Head of caudate nucleus (tissue), 42 donors: ENCODE data around the gene STK38.

Experiments
- DNase-seq, 42 donors: peaks; one replicate each; pipeline versions ENCODE4 v3.0.0 to v3.0.0-alpha.2; 2020 to 2021; ENCODE audit warnings: mixed read lengths in 7 of 42
- intact Hi-C: fragments of 100-400 bp; cut with DNase I; formaldehyde crosslinking; loops from one replicate; pipeline ENCODE4 v1.15.0; 2022

STK38 gene

GRCh38 chr6:36571122-36572043, 24.1 kb upstream of the STK38 start:
- intact Hi-C loops: no loop called here
- DNase-seq: no peak

DNA sequence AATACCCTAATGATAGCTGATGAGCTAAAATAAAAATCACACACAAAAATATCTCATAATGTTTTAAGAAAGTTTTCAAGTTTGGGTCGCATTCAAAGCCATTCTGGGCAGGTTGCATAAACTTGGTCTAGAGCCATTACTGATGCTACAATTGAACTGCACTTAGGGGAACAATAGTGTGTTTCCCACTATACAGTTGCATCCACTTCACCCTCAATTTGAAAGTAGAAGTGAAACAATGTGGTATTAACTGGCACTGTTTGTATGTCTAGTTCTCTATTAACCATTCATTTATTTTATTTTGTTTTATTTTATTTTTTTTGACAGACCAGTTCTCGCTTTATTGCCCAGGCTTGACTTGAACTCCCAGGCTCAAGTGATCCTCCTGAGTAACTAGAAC, 23.0 kb upstream of the STK38 start:
- intact Hi-C loops: no loop called here
- no peak for DNase-seq

DNA sequence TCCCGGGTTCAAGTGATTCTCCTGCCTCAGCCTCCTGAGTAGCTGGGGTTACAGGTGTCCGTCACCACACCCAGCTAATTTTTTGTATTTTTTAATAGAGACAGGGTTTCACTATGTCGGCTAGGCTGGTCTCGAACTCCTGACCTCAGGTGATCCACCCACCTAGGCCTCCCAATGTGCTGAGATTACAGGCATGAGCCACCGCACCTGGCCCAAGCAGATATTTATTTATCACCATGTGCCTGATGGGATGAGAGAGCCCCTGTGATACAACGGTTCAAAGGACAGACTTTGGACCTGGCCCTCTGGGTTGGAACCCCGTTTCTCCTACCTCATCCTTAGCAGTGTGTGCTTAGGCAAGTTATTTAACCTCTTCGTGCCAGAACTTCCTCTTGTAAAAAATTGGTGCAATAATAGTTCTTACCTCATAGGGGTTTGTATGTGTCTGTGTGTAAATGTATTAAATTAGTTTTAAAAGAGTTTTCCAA, 19.2 kb upstream of the STK38 start:
- no peak for DNase-seq
- intact Hi-C loops: no loop called here

DNA sequence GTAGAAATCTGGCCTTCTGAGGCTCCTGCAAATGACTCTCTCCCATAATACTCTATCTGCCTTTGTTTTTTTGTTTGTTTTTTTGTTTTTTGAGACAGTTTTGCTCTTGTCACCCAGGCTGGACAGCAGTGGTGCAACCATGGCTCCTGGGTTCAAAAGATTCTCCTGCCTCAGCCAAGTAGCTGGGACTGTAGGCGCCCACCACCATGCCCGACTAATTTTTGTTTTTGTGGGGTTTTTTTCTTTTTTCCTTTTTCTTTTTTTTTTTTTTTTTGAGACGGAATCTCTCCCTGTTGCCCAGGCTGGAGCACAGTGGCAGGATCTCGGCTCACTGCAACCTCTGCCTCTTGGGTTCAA, 16.6 kb upstream of the STK38 start:
- no peak for DNase-seq
- intact Hi-C loops: no loop called here

DNA sequence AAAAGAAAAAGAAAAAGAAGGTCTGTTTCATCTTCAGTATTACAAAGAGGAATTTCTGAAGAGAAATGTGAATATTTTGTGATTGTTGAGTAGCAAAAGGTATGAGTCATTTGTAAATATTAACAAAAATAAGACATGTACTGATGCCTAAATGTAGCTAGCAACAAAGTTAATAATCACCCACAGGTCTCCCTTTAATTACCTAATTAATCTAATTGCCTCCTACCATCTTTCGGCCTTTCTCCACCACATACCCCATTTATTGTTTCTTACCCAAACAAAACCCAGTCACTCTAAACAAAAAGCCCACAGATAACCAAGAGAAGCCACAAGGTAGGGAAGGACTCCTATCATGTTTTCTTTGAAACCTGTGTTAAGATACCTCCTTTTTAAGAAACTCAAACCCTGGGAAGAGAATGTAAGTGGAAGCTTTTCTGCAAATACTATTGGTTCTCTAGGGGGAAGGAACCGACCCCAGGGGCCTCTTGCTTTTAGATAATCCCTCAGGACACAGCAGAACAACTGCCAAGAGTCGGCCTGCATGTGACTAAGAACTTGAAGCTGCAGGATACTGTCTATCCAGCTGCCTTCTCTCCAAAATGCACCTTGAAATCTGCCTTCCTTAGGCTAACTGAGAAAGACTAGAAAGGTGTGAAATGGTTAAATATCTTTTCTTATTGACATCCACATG, 16.1 kb upstream of the STK38 start:
- DNase-seq: no peak
- intact Hi-C loops: no loop called here

GRCh38 chr6:36560822-36561221, 13.5 kb upstream of the STK38 start:
- intact Hi-C loops: no loop called here
- DNase-seq: no peak

- intact Hi-C loops: no loop called here
- DNase-seq: no peak
Measured at GRCh38 chr6:36559011-36559793, 11.9 kb upstream of the STK38 start.

- no peak for DNase-seq
Measured at GRCh38 chr6:36556281-36556680, 9.0 kb upstream of the STK38 start.

GRCh38 chr6:36555750-36556252, 8.5 kb upstream of the STK38 start:
- intact Hi-C loops: no loop called here
- no peak for DNase-seq

More at GRCh38 chr6:36556281-36556680, 9.0 kb upstream of the STK38 start:
- intact Hi-C loops: no loop called here

- intact Hi-C loops: no loop called here
Measured at GRCh38 chr6:36550473-36551000, 3.3 kb upstream of the STK38 start.

DNA sequence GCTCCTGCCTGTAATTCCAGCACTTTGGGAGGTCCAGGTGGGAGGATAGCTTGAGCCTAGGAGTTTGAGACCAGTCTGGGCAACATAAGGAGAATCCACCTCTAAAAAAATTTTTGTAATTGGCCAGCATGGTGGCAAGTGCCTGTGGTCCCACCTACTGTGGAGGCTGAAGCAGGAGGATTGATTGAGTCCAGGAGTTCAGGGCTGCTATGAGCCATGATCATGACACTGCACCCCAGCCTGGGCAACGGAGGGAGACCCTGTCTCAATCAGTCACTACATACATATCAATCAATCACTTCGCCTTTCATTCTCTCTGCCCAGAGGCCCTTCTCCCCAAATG, 1.1 kb upstream of the STK38 start:
- DNase-seq: no peak
- intact Hi-C loops: loop anchor here (5.0 kb wide), 2 partner anchors 106 to 126 kb away; partner anchors contain the start of genes KCTD20 and PXT1

More at GRCh38 chr6:36550473-36551000, 3.3 kb upstream of the STK38 start:
- DNase-seq: no peak

DNA sequence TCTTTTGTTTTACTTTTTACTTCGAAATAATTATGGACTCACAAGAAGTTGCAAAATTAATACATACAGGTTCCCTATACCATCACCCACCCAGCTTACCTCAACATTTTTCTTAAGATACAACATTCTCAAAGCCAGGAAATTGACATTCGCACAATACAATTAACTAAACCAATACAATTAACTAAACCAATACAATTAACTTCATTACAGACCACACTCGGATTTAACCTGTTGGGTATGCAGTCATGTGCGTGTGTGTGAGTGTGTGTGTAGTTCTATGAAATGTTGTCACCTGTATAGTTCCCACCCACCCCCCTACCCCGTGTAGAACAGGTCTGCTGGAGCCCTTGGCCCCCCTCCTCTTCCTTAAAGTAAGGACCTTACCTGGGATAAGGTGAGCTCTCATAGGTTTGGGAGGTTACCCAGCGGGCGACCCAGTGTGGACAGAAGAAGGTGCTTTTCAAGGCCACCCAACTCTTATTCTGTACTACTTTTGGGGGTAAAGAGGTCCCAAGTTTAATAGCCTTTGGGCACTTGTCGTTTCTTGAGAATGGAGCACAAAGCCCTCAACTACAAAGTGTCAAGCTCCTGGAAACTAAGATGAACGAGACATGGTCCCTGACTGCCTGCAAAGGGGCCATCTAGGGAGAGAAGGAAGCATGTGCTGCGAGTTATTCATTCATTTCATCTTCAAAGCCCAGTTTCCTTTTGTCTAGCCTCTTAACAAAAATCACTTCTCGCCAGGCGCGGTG, 544 bp upstream of the STK38 start:
- intact Hi-C loops: loop anchor here (2.0 to 5.0 kb wide), 3 partner anchors 45 to 126 kb away; partner anchors contain the start of genes KCTD20 and PXT1
- peak in 1 of 42 donors; percentile 1 for DNase-seq

DNA sequence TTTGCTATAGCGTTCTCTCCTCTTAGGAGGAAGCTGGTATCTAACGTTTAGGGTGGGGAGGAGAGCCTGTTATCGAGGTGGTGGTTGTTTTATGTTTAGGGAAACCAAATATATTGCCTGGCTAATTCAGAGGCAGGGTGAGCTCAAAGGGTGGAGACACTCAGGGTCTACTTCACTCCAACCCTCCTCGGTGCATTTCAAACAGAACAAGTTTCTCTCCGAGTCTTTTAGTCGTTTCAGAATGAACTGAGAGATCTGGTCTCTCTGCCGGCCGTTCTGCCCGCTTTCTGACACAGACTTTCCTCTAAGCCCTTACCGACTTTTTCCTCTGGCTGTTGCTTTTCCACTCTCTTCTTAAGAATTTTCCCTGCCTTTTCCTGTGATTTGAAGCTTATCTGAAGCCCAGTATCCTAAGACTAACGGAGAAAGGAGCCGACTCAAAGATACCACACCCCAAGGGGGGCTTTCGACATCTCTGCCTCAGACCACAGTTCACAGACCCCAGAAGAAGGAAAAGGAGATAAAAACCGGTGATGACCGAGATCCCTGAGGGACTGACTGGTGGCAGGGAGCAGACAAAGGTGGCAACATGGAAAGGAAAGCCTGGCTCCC, 865 bp downstream of the STK38 start:
- intact Hi-C loops: loop anchor here (2.0 to 5.0 kb wide), 3 partner anchors 46 to 124 kb away; partner anchors contain the start of genes KCTD20 and PXT1
- DNase-seq: peak in 16 of 42 donors; percentile 0 to 31 (median 13)

DNA sequence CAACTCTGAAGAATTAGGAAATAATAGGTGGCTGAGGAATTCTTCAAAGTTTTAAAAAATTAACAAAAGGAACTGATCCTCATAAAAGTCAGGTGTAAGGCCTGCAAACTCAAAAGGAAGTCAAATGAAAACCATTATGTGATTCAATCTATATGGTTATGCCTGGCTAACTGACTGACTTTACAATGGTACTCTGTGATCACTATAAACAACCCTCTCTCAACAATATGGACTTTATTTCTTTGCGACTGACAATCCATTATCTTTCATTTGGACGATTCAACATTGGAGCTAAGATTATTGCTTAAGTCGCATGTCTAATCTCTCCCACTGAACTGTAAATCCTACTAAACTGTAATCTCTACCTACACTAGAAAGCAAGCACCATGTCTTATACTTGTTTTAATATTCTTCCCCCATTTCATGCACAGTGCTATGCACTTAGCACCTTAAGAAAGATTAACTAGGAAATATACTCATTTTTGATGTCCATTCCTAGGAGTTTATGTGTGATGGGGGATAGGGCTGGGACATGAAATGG, 1.4 kb downstream of the STK38 start:
- intact Hi-C loops: loop anchor here (2.0 to 5.0 kb wide), 3 partner anchors 47 to 124 kb away; partner anchors contain the start of genes KCTD20 and PXT1

GRCh38 chr6:36544228-36544627, 3.1 kb downstream of the STK38 start:
- intact Hi-C loops: no loop called here
- DNase-seq: peak in 1 of 42 donors; percentile 5

More for the DNA sequence above, 1.4 kb downstream of the STK38 start:
- DNase-seq: no peak

GRCh38 chr6:36542041-36542440, 5.2 kb downstream of the STK38 start:
- intact Hi-C loops: no loop called here
- DNase-seq: no peak

- intact Hi-C loops: no loop called here
- DNase-seq: no peak
Measured at GRCh38 chr6:36539814-36540568, 7.3 kb downstream of the STK38 start.
